Tibial nerve (tissue), 4 donors: Measurements from ENCODE around the gene ATXN7L1. TPM values are rescaled to one million over a fixed set of nuclear protein-coding genes. Genes with fewer than 3 reads are reported as not detected.

Experiments used
- DNase-seq, 2 donors: peaks; one replicate each; pipeline ENCODE4 v3.0.0-alpha.2; 2019; ENCODE audit warnings: low spot score in 2 of 2
- H3K27ac ChIP-seq, 4 donors: fragments of 200-600 bp; sonication (generic) in 3 of 4; one replicate each; pipeline ENCODE4 v1.5.1; 2017 to 2019; ENCODE audit warnings: mild to moderate bottlenecking in 1 of 4
- H3K27me3 ChIP-seq, 2 donors: fragments of 200-600 bp; sonication (generic) in 1 of 2; one replicate each; pipeline versions ENCODE4 v1.5.1 to v1.6.0; 2017 to 2019
- H3K36me3 ChIP-seq, 3 donors: fragments of 200-600 bp; sonication (generic); one replicate each; pipeline ENCODE4 v1.5.1; 2018 to 2019
- H3K4me1 ChIP-seq, 4 donors: fragments of 200-600 bp; sonication (generic) in 3 of 4; one replicate each; pipeline ENCODE4 v1.5.1; 2017 to 2019
- H3K4me3 ChIP-seq, 4 donors: fragments of 200-600 bp; sonication (generic) in 3 of 4; one replicate each; pipeline ENCODE4 v1.5.1; 2017 to 2019; ENCODE audit warnings: mild to moderate bottlenecking in 1 of 4, moderate library complexity in 1 of 4
- H3K9me3 ChIP-seq, 4 donors: fragments of 200-600 bp; sonication (generic) in 3 of 4; one replicate each; pipeline ENCODE4 v1.5.1; 2017 to 2019
- EP300 ChIP-seq, 2 donors: sonication (generic); formaldehyde crosslinking; IDR thresholded peaks; one replicate each; pipeline ENCODE4 v1.6.1; 2017; ENCODE audit warnings: antibody characterized with exemption in 2 of 2, mild to moderate bottlenecking in 1 of 2
- POLR2A ChIP-seq, 2 donors: fragments of 450-650 bp; IDR thresholded peaks; one replicate each; pipeline ENCODE4 v1.6.1; 2017; ENCODE audit warnings: antibody characterized with exemption in 2 of 2, mild to moderate bottlenecking in 2 of 2, moderate library complexity in 2 of 2
- WGBS, 2 donors: methylation state at CpG; one replicate each; pipeline ENCODE4 v1.1.5; 2018; 5-methylcytosine and 5-hydroxymethylcytosine counted together
- total RNA-seq, 4 donors: library from RNA; depleted of rRNA; stranded (reverse); fragments of >200 nt; gene quantifications; one replicate each; pipeline ENCODE4 v1.1.0, GENCODE V29; 2016
- TF ChIP-seq, protein P1 (sequence below), 5 experiments: fragments of 200-600 bp in 3 of 5; fragments of 450-650 bp in 2 of 5; sonication (generic) in 3 of 5; IDR thresholded peaks; one replicate each; pipeline ENCODE4 v1.5.1; 2016 to 2019; ENCODE audit warnings: antibody characterized with exemption in 5 of 5, mild to moderate bottlenecking in 3 of 5, moderate library complexity in 2 of 5

Gene ATXN7L1
- total RNA-seq, 4 donors from 2014 or later, result 14.6 to 22.5 (median 19.1) TPM

DNA sequence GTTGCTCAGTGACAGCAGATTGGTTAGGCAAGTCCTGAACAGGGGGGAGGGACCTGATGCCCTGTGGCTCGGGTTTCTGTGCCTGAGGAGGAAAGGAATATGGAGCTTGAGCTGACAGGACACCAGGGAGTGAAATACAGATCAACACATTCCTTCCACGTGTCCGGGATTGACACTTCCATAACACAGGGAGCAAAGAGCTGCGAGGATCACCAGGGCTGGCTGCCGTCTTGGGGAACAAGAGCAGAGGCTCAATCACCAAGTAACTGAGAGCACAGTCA lies 258.4 kb downstream of the ATXN7L1 start:
- H3K9me3 ChIP-seq, result no peaks in the 10 kb centered on the region
- H3K4me1 ChIP-seq, result peaks cover 0 to 14% (median 0%) of the 10 kb centered on the region in 4 donors
- no peak overlapping the region for H3K4me3 ChIP-seq
- WGBS, 2 donors, result 89 to 92% methylated on average over 5 of the region's 5 CpGs
- H3K36me3 ChIP-seq, result peaks cover 0 to 73% (median 3%) of the 10 kb centered on the region in 3 donors
- no peaks in the 10 kb centered on the region for H3K27me3 ChIP-seq
- no peak for TF ChIP-seq POLR2A (IDR thresholded peaks at IDR 0.05)
- TF ChIP-seq EP300 (IDR thresholded peaks at IDR 0.05), result no peak
- TF ChIP-seq, protein P1, sequence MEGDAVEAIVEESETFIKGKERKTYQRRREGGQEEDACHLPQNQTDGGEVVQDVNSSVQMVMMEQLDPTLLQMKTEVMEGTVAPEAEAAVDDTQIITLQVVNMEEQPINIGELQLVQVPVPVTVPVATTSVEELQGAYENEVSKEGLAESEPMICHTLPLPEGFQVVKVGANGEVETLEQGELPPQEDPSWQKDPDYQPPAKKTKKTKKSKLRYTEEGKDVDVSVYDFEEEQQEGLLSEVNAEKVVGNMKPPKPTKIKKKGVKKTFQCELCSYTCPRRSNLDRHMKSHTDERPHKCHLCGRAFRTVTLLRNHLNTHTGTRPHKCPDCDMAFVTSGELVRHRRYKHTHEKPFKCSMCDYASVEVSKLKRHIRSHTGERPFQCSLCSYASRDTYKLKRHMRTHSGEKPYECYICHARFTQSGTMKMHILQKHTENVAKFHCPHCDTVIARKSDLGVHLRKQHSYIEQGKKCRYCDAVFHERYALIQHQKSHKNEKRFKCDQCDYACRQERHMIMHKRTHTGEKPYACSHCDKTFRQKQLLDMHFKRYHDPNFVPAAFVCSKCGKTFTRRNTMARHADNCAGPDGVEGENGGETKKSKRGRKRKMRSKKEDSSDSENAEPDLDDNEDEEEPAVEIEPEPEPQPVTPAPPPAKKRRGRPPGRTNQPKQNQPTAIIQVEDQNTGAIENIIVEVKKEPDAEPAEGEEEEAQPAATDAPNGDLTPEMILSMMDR (IDR thresholded peaks at IDR 0.05), result no peak
- no peak overlapping the region for H3K27ac ChIP-seq
- no peak for DNase-seq

DNA sequence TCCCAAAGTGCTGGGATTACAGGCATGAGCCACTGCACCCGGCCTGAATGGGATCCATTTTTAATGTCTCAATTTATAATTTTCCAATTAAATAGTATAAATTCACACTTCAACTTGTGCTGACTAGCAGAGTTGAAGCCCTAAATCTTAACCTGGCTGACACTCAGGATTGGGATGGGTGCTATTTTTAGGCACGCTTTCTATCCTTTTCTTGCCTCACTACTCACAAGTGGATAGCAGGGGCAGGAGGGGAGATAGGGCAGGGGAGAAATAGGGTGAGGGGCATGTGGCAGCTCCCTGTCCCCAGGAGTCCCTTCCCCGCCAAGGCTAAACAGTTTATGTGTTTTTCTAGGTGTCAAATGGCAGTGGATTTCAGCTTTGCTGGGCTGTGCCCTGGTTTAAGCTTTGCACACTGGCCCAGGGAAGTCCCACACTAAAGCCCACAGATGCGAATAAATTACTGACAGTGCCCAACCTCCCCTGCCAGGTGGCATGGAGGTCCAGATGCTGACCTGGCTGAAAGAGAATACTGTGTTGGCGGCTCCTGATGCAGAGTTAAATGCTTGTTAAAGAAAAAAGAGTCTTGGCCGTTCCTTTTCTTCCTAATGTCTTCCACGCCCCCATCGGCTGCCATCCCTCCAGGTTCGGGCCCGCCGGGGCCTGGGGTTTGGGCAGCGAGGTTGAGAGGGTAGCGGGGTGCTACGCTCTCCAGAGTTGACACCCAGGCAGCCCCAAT lies 259.0 kb downstream of the ATXN7L1 start:
- 93 to 99% methylated on average over 14 of the region's 14 CpGs for WGBS, 2 donors
- peaks cover 0 to 73% (median 3%) of the 10 kb centered on the region in 3 donors for H3K36me3 ChIP-seq
- no peak for TF ChIP-seq POLR2A (IDR thresholded peaks at IDR 0.05)
- TF ChIP-seq, protein P1 (IDR thresholded peaks at IDR 0.05), result no peak
- no peak for TF ChIP-seq EP300 (IDR thresholded peaks at IDR 0.05)
- peaks cover 0 to 14% (median 0%) of the 10 kb centered on the region in 4 donors for H3K4me1 ChIP-seq
- DNase-seq, result no peak
- H3K27ac ChIP-seq, result no peak overlapping the region
- H3K9me3 ChIP-seq, result no peaks in the 10 kb centered on the region
- no peak overlapping the region for H3K4me3 ChIP-seq
- H3K27me3 ChIP-seq, result no peaks in the 10 kb centered on the region

GRCh38 chr7:105614341-105614840 lies 262.0 kb downstream of the ATXN7L1 start:
- WGBS, 2 donors, result 88 to 92% methylated on average over 20 of the region's 20 CpGs
- H3K4me3 ChIP-seq, result no peak overlapping the region
- TF ChIP-seq, protein P1 (IDR thresholded peaks at IDR 0.05), result no peak
- TF ChIP-seq POLR2A (IDR thresholded peaks at IDR 0.05), result no peak
- no peak for TF ChIP-seq EP300 (IDR thresholded peaks at IDR 0.05)
- H3K36me3 ChIP-seq, result peaks cover 0 to 66% (median 3%) of the 10 kb centered on the region in 3 donors
- no peak for DNase-seq
- H3K9me3 ChIP-seq, result no peaks in the 10 kb centered on the region
- H3K27ac ChIP-seq, result no peak overlapping the region
- H3K4me1 ChIP-seq, result no peaks in the 10 kb centered on the region
- H3K27me3 ChIP-seq, result no peaks in the 10 kb centered on the region

DNA sequence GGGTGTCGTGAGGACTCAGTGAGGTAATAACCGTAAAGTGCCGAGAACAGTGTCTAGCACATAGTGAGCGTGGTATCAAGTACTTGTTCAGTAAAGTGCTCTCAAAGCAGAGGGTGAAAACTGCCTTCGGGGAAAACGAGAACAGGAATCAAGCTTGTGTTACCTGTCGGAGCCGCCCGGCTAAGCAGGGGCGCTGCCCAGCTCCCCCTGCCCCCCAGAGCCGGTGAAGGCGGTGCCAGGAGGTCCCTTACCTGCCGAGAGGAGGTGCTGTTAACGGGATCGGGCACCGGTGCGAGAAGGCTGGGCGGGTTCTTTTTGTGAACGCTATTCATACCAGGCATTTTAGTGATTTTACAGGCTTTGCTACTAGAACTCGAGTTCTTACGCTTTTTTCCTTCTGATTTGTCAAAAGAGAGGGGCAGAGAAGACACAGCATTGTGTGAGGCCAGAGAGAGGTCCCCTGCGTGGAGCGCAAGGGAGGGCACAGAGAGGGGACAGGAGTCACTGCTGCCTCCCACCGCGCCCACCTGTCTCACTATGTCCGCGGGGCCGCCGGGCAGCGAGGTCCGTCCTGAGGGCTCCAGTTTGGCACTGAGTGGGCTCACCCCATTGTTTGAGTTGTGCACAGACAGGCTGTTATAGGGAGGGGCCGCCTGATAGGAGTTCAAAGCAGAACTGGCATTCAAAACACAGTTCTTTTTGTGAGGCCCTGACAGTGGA lies 262.6 kb downstream of the ATXN7L1 start:
- H3K9me3 ChIP-seq, result no peaks in the 10 kb centered on the region
- H3K36me3 ChIP-seq, result peaks cover 0 to 67% (median 3%) of the 10 kb centered on the region in 3 donors
- DNase-seq, result no peak
- WGBS, 2 donors, result 93 to 94% methylated on average over 32 of the region's 32 CpGs
- no peaks in the 10 kb centered on the region for H3K4me1 ChIP-seq
- no peak overlapping the region for H3K4me3 ChIP-seq
- no peak for TF ChIP-seq POLR2A (IDR thresholded peaks at IDR 0.05)
- TF ChIP-seq EP300 (IDR thresholded peaks at IDR 0.05), result no peak
- TF ChIP-seq, protein P1 (IDR thresholded peaks at IDR 0.05), result no peak
- no peak overlapping the region for H3K27ac ChIP-seq
- no peaks in the 10 kb centered on the region for H3K27me3 ChIP-seq

DNA sequence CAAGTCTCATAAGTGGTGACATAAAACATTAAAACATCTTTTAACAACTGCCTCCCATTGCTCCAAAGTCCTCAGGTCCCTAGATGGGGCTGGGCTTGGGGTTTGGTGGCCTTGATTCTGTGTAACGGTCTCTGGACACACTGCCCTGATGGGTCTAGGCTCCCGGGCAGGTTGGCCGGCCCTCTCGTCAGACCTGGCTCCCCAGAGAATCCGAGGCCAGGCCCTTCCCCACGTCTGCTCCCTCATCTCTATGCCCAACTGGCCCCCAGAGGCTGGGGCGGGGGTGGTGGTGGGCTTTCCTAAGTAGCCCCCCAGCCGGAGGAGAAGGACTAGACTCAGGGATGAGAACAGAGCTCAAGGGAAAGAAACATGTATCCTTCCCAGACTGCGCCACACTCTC lies 263.6 kb downstream of the ATXN7L1 start:
- Histone ChIP-seq H3K4me1 (no peaks in the 10 kb centered on the region), H3K27ac (no peak overlapping the region), H3K36me3 (peaks cover 0 to 64% (median 3%) of the 10 kb centered on the region in 3 donors), H3K4me3 (no peak overlapping the region), H3K27me3 (no peaks in the 10 kb centered on the region), H3K9me3 (no peaks in the 10 kb centered on the region)
- 84 to 90% methylated on average over 9 of the region's 9 CpGs for WGBS, 2 donors
- no peak for DNase-seq
- TF ChIP-seq POLR2A (IDR thresholded peaks at IDR 0.05), result no peak
- no peak for TF ChIP-seq EP300 (IDR thresholded peaks at IDR 0.05)
- TF ChIP-seq, protein P1 (IDR thresholded peaks at IDR 0.05), result no peak
